NCI-H1092 treated with DMSO at 0.1 percent for 48 hours (cell line): ENCODE results near the gene RAB1A.
A peak's percentile ranks its signal among the peaks of the same experiment; 100 is the strongest.
"Not testable (repeated sequence)": the region's sequence is repeated elsewhere in the genome, so short reads cannot be mapped to it uniquely, and the experiment has no call there.

Experiments
- DNase-seq: peaks from one replicate; lab custom pipeline; 2025; lab: John Stamatoyannopoulos, UW

The RAB1A gene

DNA sequence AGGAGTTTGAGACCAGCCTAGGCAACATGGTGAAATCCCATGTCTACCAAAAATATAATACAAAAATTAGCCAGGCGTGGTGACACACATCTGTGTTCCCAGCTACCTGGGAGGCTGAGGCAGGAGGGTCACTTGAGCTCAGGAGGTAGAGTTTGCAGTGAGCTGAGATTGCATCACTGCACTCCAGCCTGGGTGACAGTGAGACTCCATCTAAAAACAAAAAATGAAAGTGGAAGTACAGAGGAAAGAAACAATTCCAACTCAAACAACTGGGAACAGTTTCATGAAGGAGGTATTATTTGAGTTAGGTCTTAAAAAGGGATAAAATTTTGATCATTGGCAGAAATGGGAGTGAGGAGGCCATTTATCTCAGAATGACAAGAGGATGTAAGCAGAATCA is 6.3 kb upstream of the RAB1A start:
- no peak for DNase-seq

DNA sequence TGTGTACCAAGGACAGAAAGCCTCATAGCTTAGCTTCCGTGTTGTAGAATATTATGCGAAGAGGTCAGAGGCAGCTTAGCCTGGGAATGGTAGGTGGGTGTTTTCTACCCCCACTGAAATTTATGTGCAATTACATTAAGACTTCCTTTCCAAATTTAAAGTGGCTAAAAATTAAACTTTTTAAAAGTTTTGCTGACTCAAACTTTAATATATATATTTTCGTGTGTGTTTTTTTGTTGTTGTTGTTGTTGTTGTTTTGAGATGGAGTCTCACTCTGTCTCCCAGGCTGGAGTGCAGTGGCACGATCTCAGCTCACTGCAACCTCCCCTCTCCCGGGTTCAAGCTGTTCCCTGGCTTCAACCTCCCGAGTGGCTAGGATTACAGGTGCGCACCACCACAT is 4.3 kb upstream of the RAB1A start:
- DNase-seq, result no peak

GRCh38 chr2:65133626-65134025 is 3.7 kb upstream of the RAB1A start:
- no peak for DNase-seq

DNA sequence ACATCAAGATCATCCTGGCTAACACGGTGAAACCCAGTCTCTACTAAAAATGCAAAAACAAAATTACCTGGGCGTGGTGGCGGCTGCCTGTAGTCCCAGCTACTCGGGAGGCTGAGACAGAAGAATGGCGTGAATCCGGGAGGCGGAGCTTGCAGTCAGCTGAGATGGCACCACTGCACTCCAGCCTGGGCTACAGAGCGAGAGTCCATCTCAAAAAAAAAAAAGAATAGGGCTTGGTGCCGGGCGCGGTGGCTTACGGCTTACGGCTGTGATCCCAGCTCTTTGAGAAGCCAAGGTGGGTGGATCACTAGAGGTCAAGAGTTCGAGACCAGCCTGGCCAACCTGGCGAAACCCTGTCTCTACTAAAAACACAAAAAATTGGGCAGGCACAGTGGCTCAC is 3.0 kb upstream of the RAB1A start:
- not testable (repeated sequence) for DNase-seq

GRCh38 chr2:65130664-65131175 is 814 bp upstream of the RAB1A start:
- DNase-seq, result peak; percentile 63

DNA sequence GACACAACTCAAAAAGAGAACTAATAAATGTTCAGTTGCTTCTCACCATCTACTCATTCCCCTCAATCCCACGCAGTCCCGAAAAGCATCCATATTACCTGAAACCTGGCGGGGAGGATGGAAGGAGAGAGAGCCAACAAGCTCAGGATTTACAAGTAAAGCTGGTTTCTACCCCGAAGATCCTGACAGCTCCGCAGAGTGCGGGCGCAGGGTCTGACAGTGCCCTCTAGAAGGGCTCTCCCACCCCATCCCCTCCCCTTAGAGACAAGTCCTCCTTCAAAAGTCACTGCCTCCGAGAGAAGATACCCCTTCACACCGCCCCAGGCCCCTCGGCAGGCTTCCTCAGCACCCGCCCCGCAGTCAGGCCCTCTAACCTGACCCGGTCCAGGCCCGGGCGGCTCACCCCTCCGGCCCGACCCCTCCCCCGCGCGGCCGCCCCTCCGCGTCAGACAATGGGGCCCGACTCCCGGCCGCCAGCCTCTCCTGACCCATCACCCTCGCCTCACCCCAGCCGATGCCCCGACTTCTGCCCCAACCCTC is 550 bp downstream of the RAB1A start:
- peak; percentile 10 for DNase-seq

- no peak for DNase-seq
Observed at GRCh38 chr2:65128297-65129190, 1.4 kb downstream of the RAB1A start.

DNA sequence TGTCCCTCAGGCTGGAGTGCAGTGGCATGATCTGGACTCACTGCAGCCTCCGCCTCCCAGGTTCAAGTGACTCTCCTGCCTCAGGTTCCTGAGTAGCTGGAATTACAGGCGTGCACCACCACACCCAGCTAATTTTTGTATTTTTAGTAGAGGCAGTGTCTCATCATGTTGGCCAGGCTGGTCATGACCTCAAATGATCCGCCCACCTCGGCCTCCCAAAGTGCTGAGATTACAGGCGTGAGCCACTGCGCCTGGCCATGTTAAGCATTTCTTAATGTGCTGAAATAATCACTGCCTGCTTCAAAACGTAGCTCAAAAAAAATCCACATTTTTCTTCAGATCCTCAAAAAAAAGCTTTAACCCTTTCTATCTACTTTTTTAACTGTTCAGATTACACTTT is 4.4 kb downstream of the RAB1A start:
- not testable (repeated sequence) for DNase-seq

- DNase-seq, result no peak
Observed at GRCh38 chr2:65122313-65122712, 7.6 kb downstream of the RAB1A start.

- no peak for DNase-seq
Observed at GRCh38 chr2:65120990-65121693, 8.8 kb downstream of the RAB1A start.

DNA sequence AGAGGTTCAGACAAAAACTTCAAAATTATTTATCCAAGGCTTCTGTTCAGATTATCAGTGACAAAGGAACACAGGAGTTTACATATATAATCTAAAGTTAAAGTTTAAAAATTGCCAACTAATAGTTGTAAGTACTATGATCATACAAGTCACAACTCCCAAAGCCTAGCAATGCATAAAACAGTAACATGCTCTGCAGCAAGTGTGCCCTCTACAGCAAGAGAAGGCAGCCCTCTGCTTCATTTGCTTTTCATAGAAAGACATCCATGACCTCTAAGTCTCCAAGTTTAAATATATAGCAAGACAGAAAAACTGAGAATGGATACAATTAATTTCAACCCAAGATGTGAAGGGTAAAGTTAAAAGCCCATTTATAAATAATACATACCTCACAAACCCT is 13.3 kb downstream of the RAB1A start:
- no peak for DNase-seq

- DNase-seq, result no peak
Observed at GRCh38 chr2:65114921-65115320, 15.0 kb downstream of the RAB1A start.

- no peak for DNase-seq
Observed at GRCh38 chr2:65113816-65114215, 16.1 kb downstream of the RAB1A start.

DNA sequence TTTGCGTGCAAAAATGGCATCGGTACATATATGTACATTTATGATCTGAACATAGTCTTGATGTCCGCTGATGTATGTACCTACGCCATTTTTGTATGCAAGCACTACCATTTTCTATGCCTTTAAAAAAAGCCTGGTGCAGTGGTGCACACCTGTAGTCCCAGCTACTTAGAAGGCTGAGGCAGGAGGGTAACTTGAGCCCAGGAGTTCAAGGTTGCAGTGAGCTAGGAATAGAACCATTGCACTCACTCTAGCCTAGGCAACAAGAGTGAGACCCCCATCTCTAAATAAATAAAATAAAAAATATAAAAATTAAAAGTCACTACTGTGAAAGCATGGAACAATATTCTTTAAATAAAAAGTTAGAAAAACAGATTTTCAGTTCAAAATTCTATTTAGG is 16.7 kb downstream of the RAB1A start:
- DNase-seq, result no peak

DNA sequence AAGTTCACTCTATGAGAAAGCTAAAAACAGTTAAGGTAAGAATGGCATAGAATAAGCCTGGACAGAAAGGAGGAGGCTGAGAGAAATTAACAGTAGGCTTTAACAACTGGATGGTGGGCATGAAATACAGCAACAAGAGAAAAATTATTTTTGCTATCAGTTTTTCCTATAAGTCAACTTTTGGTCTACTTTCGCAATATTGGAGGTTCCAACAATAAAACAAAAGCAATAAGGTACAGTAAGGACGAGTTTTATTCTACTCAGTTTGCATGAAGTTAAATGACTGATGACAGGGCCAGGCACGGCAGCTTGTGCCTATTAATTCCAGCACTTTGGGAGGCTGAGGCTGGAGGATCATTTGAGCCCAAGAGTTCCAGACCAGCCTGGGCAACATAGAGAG is 17.3 kb downstream of the RAB1A start:
- no peak for DNase-seq

DNA sequence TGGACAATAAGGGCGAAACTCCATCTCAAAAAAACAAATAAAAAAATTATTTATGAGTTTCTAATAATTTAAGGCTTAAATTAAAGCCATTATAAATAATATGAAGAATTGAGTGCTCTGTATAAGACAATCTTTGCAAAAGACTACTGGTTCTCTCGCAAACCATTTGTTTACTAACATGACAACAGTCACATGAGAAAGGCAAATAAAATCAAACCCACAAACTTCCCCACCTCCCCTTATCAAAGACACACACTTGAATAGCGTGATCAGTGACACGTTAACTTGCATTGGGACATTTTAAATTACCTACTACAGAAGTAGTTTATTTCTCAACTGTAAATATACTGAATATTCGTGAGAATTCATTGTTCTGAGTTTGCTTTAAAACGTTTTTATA is 21.1 kb downstream of the RAB1A start:
- DNase-seq, result no peak

GRCh38 chr2:65107530-65107929 is 22.4 kb downstream of the RAB1A start:
- DNase-seq, result no peak

GRCh38 chr2:65103013-65103715 is 26.7 kb downstream of the RAB1A start:
- peak; percentile 1 for DNase-seq

- DNase-seq, result no peak
Observed at GRCh38 chr2:65101071-65101470, 28.8 kb downstream of the RAB1A start.

GRCh38 chr2:65098741-65099140 is 31.2 kb downstream of the RAB1A start:
- no peak for DNase-seq

DNA sequence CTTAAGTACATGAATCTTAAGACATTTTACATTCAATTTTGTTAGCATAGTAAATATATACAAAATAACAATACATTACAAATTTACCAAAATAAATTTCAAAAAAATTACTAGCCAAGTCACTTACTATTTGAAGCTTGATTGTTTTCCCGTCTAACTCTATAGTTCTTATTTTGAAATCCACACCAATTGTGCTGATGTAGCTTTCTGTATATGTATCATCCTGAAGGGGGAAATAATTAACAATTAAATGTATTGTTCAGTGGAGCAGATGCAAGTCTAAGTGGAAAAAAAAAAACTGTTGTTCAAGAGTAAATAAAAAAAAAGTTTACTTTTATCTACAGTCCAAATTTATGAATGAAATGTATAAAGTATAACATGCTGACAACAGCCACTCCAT is 32.1 kb downstream of the RAB1A start:
- DNase-seq, result no peak

DNA sequence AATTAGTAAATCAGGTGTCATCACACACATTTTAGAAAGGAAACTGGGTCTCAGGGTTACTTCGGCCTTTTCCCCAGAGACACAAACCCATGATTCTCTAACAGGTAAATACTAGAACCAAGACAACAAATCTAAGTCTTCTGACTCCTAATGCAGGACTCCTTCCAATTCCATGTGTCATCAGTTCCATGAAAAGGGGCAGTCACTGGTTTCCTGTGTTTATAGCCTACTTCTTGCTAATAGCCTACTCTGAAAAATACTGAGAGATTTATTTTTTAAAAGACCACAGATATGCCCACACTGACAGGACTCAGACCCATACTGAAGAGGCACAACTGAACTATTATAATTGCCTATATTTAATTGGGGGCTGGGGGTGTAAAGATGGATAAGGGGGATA is 33.0 kb downstream of the RAB1A start:
- no peak for DNase-seq
